ENCODE measurements around the gene EPC2. TPM values are rescaled to one million over a fixed set of nuclear protein-coding genes. Genes with fewer than 3 reads are reported as not detected.

The EPC2 gene, protein sequence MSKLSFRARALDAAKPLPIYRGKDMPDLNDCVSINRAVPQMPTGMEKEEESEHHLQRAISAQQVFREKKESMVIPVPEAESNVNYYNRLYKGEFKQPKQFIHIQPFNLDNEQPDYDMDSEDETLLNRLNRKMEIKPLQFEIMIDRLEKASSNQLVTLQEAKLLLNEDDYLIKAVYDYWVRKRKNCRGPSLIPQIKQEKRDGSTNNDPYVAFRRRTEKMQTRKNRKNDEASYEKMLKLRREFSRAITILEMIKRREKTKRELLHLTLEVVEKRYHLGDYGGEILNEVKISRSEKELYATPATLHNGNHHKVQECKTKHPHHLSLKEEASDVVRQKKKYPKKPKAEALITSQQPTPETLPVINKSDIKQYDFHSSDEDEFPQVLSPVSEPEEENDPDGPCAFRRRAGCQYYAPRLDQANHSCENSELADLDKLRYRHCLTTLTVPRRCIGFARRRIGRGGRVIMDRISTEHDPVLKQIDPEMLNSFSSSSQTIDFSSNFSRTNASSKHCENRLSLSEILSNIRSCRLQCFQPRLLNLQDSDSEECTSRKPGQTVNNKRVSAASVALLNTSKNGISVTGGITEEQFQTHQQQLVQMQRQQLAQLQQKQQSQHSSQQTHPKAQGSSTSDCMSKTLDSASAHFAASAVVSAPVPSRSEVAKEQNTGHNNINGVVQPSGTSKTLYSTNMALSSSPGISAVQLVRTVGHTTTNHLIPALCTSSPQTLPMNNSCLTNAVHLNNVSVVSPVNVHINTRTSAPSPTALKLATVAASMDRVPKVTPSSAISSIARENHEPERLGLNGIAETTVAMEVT
- 10.3 to 12.4 TPM (median 11.3 TPM) in 5 replicates for total RNA-seq (2022; extraction: Qiagen RNA extraction)

DNA sequence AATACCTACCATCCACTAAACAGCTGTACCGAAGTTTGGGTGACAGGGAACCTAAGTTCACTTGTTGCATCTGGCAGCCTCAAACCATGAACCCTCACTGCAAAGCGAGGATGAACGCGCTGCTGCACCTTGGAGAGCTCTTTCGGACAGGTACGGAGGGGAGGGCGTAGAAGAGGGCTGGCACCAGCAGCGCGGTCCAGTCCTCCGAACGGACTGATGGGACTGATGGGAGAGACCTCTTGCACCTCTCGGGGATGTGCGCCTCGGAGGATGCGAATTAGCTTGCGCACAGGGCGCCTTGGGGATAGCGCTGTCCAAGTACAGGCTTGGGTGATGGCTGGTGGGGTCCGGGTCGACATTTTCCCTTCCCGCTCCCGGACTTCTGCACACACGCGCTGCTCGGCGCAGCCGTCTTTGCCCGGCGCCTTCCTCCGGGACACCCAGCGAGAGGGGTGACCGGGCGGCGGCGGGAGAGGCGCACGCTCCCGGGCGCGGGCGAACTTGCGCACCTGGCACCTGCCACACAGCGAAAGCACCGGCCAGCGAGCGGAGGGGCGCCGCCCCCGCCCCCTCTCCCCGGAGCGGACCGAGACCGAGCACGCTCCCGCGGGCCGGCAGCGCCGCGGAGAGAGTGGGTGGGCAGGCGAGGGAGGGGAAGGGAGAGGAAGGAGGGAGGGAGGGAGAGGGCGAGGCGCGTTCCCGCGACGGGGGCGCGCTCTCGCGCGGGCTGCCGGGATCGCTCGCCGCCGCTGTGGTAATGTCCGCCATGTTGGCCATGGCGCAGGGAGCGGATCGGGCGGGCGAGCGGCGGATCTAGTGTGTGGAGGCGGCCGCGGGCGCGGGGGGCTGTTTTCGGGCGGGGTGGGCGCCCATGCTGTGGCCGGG is at the start of gene EPC2:
Gene EPC2, plus strand, starts transcription at position 754 of the 885 bp plus-strand sequence. CDS start 267 bp downstream, outside the sequence.

Other genes with a start within 250 kb of the EPC2 start
- 0.21 to 0.50 TPM (median 0.28 TPM) in 5 replicates for gene KIF5C, start 230.5 kb downstream of the EPC2 start, total RNA-seq (2022; extraction: Qiagen RNA extraction)

All from A549 treated with AZD2906 at 1 μM for 4 hours (cell line).